Thymus (tissue), 11 donors: Measurements from ENCODE around the gene TMEM150C. TPM values are rescaled to one million over a fixed set of nuclear protein-coding genes. Genes with fewer than 3 reads are reported as not detected.

Experiments used
- DNase-seq, 9 donors: peaks; one replicate each; pipeline ENCODE4 v3.0.0-alpha.2; 2013; ENCODE audit warnings: low spot score in 9 of 9, low read depth in 6 of 9, missing footprints in 1 of 9
- H3K27ac ChIP-seq, 2 donors: one replicate each; pipeline ENCODE4 v1.5.1; 2013; ENCODE audit warnings: control low read depth in 1 of 2, low read depth in 1 of 2, low read length in 1 of 2, mild to moderate bottlenecking in 1 of 2, moderate library complexity in 1 of 2
- H3K27me3 ChIP-seq, 2 donors: one replicate each; pipeline ENCODE4 v1.5.1; 2013; ENCODE audit warnings: low read length in 1 of 2; ENCODE audit not compliant: control insufficient read depth in 2 of 2, insufficient read depth in 1 of 2
- H3K36me3 ChIP-seq, 2 donors: one replicate each; pipeline ENCODE4 v1.5.1; 2013; ENCODE audit warnings: low read length in 1 of 2, mild to moderate bottlenecking in 1 of 2, moderate library complexity in 1 of 2; ENCODE audit not compliant: control insufficient read depth in 2 of 2, insufficient read depth in 2 of 2
- H3K4me1 ChIP-seq, 2 donors: one replicate each; pipeline ENCODE4 v1.5.1; 2013; ENCODE audit warnings: low read length in 2 of 2; ENCODE audit not compliant: control insufficient read depth in 2 of 2, insufficient read depth in 2 of 2
- H3K4me3 ChIP-seq, 2 donors: one replicate each; pipeline ENCODE4 v1.5.1; 2013; ENCODE audit warnings: low read length in 2 of 2, control low read depth in 1 of 2, mild to moderate bottlenecking in 1 of 2
- H3K9me3 ChIP-seq, 2 donors: one replicate each; pipeline ENCODE4 v1.5.1; 2013; ENCODE audit warnings: low read length in 1 of 2, mild to moderate bottlenecking in 1 of 2; ENCODE audit not compliant: control insufficient read depth in 2 of 2, insufficient read depth in 1 of 2
- WGBS: extraction: QIAGEN DNeasy Blood & Tissue Kit; methylation state at CpG from one replicate; pipeline ENCODE4 v1.1.7; 2013; 5-methylcytosine and 5-hydroxymethylcytosine counted together
- polyA plus RNA-seq: library from polyadenylated mRNA; stranded (reverse); fragments of 200-250 nt; gene quantifications from one replicate; pipeline ENCODE4 v1.2.3, GENCODE V29; 2013
- total RNA-seq: library from RNA; stranded (reverse); fragments of 120-200 nt; gene quantifications from one replicate; pipeline ENCODE4 v1.2.4, GENCODE V29; 2013
- donor health status: healthy.

The TMEM150C gene
- total and polyA plus RNA-seq, 2 donors, result 6.1 to 18.2 TPM

DNA sequence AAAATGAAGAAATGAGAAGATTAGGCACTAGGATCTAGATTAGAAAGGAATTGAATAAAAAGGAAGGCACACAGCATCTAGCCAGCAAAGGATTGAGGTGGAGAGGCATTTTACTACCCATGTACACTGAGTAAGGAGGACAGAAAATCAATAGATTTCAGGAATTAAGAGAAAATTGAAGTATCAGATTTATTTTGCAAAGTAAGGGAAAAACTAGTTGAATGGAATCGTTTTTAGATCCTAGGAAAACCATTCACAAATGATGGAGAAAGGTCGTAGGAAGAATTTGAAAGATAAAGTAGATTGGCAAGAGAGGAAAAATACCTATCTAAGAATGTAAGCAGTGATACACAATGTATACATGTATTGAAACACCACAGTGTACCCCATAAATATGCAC lies 100.1 kb downstream of the TMEM150C start:
- Histone ChIP-seq H3K27me3 (no peaks in the 10 kb centered on the region), H3K4me3 (no peak overlapping the region), H3K9me3 (no peaks in the 10 kb centered on the region), H3K36me3 (peaks cover 33 to 48% of the 10 kb centered on the region in 2 donors), H3K27ac (no peak overlapping the region), H3K4me1 (no peaks in the 10 kb centered on the region)
- WGBS, result 96% methylated on average over 2 of the region's 2 CpGs
- no peak for DNase-seq

DNA sequence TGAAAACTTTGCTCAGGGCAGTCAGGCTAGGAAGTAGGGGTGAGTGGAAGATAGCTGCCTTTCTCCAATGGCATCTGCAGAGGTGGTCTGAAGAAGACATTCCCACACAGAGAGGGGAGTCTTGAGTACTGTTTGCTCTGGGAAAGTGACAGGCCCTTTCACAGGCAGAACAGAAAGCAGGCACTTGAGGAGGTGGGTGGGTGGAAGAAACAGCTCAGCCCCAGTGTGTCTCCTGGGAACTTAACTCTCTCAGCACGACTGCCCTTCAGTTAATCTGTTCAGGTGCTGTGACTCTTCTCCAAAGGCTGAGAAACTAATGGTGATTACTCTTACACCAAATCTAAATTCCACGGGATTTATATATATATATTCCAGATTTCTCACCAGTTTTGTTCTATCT lies 103.1 kb downstream of the TMEM150C start:
- peaks cover 31 to 67% of the 10 kb centered on the region in 2 donors for H3K36me3 ChIP-seq
- H3K9me3 ChIP-seq, result no peaks in the 10 kb centered on the region
- no peak overlapping the region for H3K4me3 ChIP-seq
- no peak for DNase-seq
- no peaks in the 10 kb centered on the region for H3K4me1 ChIP-seq
- WGBS, result 98% methylated on average over 2 of the region's 2 CpGs
- no peak overlapping the region for H3K27ac ChIP-seq
- H3K27me3 ChIP-seq, result no peaks in the 10 kb centered on the region

DNA sequence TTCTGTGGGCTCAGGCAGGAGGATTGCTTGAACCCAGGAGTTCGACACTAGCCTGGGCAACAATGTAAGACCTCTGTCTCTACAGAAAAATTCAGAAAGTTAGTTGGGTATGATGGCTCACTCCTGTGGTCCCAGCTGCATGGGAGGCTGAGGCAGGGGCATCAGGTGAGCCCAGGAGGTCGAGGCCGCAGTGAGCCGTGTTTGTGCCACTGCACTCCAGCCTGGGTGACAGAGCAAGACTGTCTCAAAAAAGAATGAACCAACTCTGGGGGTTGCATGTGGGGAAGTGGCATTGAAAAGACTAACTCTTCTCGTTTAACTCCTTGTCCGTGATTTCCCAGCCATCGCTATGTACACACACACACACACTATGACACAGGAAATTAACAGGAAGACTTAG lies 104.5 kb downstream of the TMEM150C start:
- Histone ChIP-seq H3K27ac (no peak overlapping the region), H3K27me3 (no peaks in the 10 kb centered on the region), H3K9me3 (no peaks in the 10 kb centered on the region), H3K4me1 (no peaks in the 10 kb centered on the region), H3K36me3 (peaks cover 35 to 67% of the 10 kb centered on the region in 2 donors), H3K4me3 (no peak overlapping the region)
- no peak for DNase-seq
- WGBS, result 97% methylated on average over 7 of the region's 7 CpGs

DNA sequence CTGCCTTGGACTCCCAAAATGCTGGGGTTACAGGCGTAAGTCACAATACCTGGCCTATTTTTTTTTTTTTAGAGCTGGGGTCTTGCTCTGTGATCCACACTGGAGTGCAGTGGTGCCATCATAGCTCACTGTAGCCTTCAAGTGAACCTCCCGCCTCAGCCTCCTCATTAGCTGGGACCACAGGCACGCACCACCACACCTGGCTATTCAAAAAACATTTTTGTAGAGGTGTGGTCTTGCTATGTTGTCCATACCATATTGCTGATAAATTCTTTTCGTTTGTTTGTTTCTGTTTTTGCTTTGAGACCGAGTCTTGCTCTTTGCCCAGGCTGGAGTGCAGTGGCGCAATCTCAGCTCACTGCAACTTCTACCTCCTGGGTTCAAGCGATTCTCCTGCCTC lies 109.8 kb downstream of the TMEM150C start:
- WGBS, result 98% methylated on average over 7 of the region's 7 CpGs
- Histone ChIP-seq H3K27ac (no peak overlapping the region), H3K27me3 (no peaks in the 10 kb centered on the region), H3K36me3 (peaks cover 33 to 72% of the 10 kb centered on the region in 2 donors), H3K9me3 (no peaks in the 10 kb centered on the region), H3K4me3 (no peak overlapping the region), H3K4me1 (no peaks in the 10 kb centered on the region)
- DNase-seq, result no peak

DNA sequence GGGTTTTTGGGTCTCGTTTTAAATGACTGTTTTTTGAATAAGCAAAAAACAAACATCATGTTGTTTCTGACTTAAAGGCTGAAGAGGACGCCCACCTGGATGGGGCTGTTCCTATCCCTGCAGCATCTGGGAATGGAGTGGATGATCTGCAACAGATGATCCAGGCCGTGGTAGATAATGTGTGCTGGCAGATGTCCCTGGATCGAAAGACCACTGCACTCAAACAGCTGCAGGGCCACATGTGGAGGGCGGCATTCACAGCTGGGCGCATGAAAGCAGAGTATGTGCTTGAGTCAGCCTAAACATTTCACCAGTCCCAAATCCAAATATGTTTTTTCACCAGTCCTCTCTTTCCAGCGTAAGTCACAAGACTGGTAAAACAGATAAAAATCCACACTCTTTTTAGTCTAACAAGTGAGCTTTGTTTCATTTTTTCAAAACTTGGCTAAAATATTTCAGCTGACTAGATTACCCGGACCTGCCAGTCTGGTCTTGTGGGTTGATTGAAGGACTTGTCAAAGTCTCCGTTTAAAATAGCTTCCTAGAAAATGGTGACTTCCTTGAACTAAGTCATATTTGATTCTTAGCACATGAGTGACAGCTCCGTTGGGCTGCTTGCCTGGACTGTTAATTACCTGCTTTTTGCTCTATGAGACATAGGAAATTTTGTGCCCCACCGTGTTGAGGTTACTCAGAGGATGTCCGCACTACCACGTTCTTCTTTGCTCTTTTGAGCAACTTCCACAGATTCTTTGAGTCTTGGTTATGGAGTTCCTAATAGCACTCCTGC lies 110.6 kb downstream of the TMEM150C start:
- 95% methylated on average over 13 of the region's 13 CpGs for WGBS
- H3K27me3 ChIP-seq, result no peaks in the 10 kb centered on the region

DNA sequence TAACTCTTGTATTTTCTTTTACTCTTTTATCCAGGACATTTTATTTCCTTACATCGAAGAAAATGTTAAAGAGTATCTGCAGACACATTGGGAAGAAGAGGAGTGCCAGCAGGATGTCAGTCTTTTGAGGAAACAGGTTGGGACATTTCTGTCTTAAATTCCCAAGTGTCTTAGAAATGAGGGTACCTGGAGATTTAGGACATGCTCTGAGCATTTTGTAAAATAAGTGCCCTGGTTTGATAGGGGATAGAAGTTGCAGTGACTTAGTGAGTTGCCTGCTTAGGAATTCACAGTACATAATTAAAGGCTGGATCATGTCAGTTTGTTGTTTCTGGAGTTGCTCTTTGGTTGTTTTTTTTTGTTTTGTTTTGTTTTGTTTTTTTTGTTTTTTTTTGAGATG lies 113.9 kb downstream of the TMEM150C start:
- H3K27me3 ChIP-seq, result no peaks in the 10 kb centered on the region
- no peak overlapping the region for H3K27ac ChIP-seq
- DNase-seq, result no peak
- peaks cover 31 to 43% of the 10 kb centered on the region in 2 donors for H3K36me3 ChIP-seq
- 99% methylated on average over 1 of the region's 1 CpG for WGBS
- no peak overlapping the region for H3K4me3 ChIP-seq
- no peaks in the 10 kb centered on the region for H3K9me3 ChIP-seq
- no peaks in the 10 kb centered on the region for H3K4me1 ChIP-seq

More for the DNA sequence above, 110.6 kb downstream of the TMEM150C start:
- no peak overlapping the region for H3K27ac ChIP-seq
- H3K36me3 ChIP-seq, result peaks cover 32 to 66% of the 10 kb centered on the region in 2 donors
- no peak overlapping the region for H3K4me3 ChIP-seq
- no peaks in the 10 kb centered on the region for H3K4me1 ChIP-seq
- DNase-seq, result no peak
- no peaks in the 10 kb centered on the region for H3K9me3 ChIP-seq

DNA sequence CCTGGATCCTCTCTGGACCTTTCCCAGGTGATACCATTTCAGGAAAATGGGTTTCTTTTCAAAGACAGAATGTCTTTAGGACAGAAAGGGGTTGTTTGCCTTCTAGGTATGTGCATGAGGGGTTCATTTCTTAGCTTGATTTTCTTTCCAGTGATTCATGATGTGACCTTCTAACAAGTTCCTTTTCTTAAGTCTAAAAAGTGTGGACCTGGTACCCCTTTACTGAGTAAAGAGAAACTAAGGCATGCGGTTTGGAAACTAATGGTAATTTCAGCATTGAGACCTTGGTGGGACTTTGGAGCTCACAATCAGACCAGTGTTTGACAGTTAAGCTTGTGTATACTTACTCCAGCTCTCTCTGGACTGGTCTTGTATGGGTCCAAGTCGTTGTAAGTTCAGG lies 122.7 kb downstream of the TMEM150C start:
- Histone ChIP-seq H3K4me1 (no peaks in the 10 kb centered on the region), H3K27me3 (no peaks in the 10 kb centered on the region), H3K27ac (no peak overlapping the region), H3K4me3 (no peak overlapping the region), H3K9me3 (no peaks in the 10 kb centered on the region), H3K36me3 (peaks cover 0 to 7% of the 10 kb centered on the region in 2 donors)
- WGBS, result 95% methylated on average over 2 of the region's 2 CpGs
- no peak for DNase-seq

DNA sequence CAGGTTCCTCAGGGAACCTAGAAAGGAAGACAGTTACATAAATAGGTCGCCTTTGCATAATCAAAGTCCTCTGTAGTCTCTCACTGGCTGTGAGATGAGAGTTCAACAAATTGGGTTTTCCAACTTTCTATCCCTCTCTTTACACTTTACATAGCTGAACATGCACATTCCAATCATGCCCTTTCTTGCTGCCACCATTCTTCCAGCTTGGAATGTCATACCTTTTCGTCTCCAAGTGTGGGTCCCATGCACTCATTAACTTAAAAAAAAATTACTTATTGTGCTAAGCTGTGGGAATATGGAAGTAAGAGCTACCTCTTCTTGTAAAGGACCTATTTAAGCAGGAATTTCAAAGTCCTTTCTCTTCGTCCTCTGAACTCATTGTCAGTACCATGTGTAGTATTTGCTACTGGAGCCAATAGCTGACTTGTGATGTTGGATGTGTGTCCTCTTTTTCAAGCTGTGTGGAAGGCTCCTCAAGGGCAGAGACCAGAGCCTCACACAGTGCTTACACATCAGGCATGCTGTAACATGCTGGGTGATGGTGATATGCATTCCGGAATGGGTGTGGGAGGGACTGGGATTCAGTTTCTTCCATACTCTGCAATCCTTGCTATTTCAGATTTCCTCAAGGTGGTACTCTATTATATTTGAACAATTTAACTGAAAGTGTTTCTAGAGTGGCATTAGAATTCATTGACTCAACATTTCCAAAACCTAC lies 124.3 kb downstream of the TMEM150C start:
- Histone ChIP-seq H3K27ac (no peak overlapping the region), H3K36me3 (peaks cover 0 to 9% of the 10 kb centered on the region in 2 donors), H3K27me3 (no peaks in the 10 kb centered on the region), H3K4me1 (no peaks in the 10 kb centered on the region), H3K9me3 (no peaks in the 10 kb centered on the region), H3K4me3 (no peak overlapping the region)
- DNase-seq, result no peak
- 94% methylated on average over 4 of the region's 4 CpGs for WGBS

DNA sequence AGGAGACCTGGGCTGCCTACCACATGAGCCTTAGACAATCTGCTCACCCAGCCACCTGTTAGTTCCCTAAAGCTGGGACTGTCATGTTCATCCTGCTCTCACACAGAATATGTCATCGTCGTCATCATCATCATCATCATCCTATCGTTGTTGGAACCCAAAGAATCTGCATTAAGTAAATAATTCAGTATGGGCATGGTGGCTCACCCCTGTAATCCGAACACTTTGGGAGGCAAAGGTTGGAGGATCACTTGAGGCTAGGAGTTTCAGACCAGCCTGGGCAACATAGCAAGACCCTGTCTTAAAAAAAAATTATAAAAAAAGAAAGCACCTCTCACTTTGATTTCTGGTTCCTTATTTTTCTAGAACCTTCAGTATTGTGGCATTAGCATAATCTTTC lies 125.0 kb downstream of the TMEM150C start:
- no peak overlapping the region for H3K4me3 ChIP-seq
- WGBS, result 98% methylated on average over 4 of the region's 4 CpGs
- H3K4me1 ChIP-seq, result peaks cover 0 to 3% of the 10 kb centered on the region in 2 donors
- DNase-seq, result no peak
- H3K36me3 ChIP-seq, result peaks cover 0 to 9% of the 10 kb centered on the region in 2 donors
- H3K9me3 ChIP-seq, result no peaks in the 10 kb centered on the region
- H3K27ac ChIP-seq, result no peak overlapping the region
- H3K27me3 ChIP-seq, result no peaks in the 10 kb centered on the region
